HUES48 (cell line): ENCODE data around the gene SERPINB5.

Experiments used
- H3K27ac ChIP-seq: one replicate; pipeline ENCODE4 v1.7.0; 2013; ENCODE audit warnings: low read depth, low read length, inconsistent platforms
- H3K27me3 ChIP-seq: 2 replicates; pipeline ENCODE4 v1.6.1; 2013; ENCODE audit warnings: mild to moderate bottlenecking, low read length; ENCODE audit not compliant: control insufficient read depth, insufficient read depth
- H3K36me3 ChIP-seq: 2 replicates; pipeline ENCODE4 v1.6.1; 2013; ENCODE audit warnings: low read length; ENCODE audit not compliant: control insufficient read depth, insufficient read depth
- H3K4me1 ChIP-seq: 2 replicates; pipeline ENCODE4 v1.6.1; 2013; ENCODE audit warnings: mild to moderate bottlenecking, low read length; ENCODE audit not compliant: control insufficient read depth, insufficient read depth
- H3K4me3 ChIP-seq: 2 replicates; pipeline ENCODE4 v1.5.1; 2013; ENCODE audit warnings: mild to moderate bottlenecking, low read depth, low read length
- H3K9ac ChIP-seq: 2 replicates; pipeline ENCODE4 v1.6.1; 2013; ENCODE audit warnings: mild to moderate bottlenecking, low read depth, low read length, moderate library complexity
- H3K9me3 ChIP-seq: 2 replicates; pipeline ENCODE4 v1.6.1; 2013; ENCODE audit warnings: low read length; ENCODE audit not compliant: control insufficient read depth, insufficient read depth

SERPINB5 gene

GRCh38 chr18:63476668-63477067, at the start of gene SERPINB5:
Gene SERPINB5 (plus strand): TSS chr18:63476958. CDS start chr18:63484429, 7,471 bp downstream.
- Histone ChIP-seq H3K4me3 (no peak within 1 kb of the TSS), H3K27ac (no peak within 1 kb of the TSS), H3K27me3 (no peaks in the 10 kb centered on the region), H3K36me3 (no peaks in the 10 kb centered on the region), H3K9ac (no peak within 1 kb of the TSS), H3K4me1 (no peaks in the 10 kb centered on the region; the same call in 1 of the 2 replicates), H3K9me3 (no peaks in the 10 kb centered on the region)

- no peaks in the 10 kb centered on the region for H3K9me3 ChIP-seq
- no peak overlapping the region for H3K27ac ChIP-seq
- no peaks in the 10 kb centered on the region for H3K27me3 ChIP-seq
- peaks cover 8% of the 10 kb centered on the region for H3K4me1 ChIP-seq
- no peak overlapping the region for H3K4me3 ChIP-seq
- H3K9ac ChIP-seq: no peak overlapping the region
- H3K36me3 ChIP-seq: no peaks in the 10 kb centered on the region
Measured at GRCh38 chr18:63427558-63427957, 49.2 kb upstream of the SERPINB5 start.

GRCh38 chr18:63430526-63430925, 46.2 kb upstream of the SERPINB5 start:
- Histone ChIP-seq H3K9ac (no peak overlapping the region), H3K4me1 (peaks cover 8% of the 10 kb centered on the region), H3K4me3 (no peak overlapping the region), H3K9me3 (no peaks in the 10 kb centered on the region), H3K27me3 (no peaks in the 10 kb centered on the region; the same call in 1 of the 2 replicates), H3K36me3 (no peaks in the 10 kb centered on the region), H3K27ac (no peak overlapping the region)

- Histone ChIP-seq H3K9ac (no peak overlapping the region), H3K36me3 (no peaks in the 10 kb centered on the region), H3K4me3 (no peak overlapping the region), H3K4me1 (peaks cover 8% of the 10 kb centered on the region), H3K9me3 (no peaks in the 10 kb centered on the region), H3K27me3 (no peaks in the 10 kb centered on the region; the same call in 1 of the 2 replicates), H3K27ac (no peak overlapping the region)
Measured at GRCh38 chr18:63431180-63431579, 45.6 kb upstream of the SERPINB5 start.

- Histone ChIP-seq H3K9me3 (no peaks in the 10 kb centered on the region), H3K36me3 (no peaks in the 10 kb centered on the region), H3K4me1 (no peaks in the 10 kb centered on the region), H3K9ac (no peak overlapping the region), H3K27me3 (no peaks in the 10 kb centered on the region; the same call in 1 of the 2 replicates), H3K27ac (no peak overlapping the region), H3K4me3 (no peak overlapping the region)
Measured at GRCh38 chr18:63433334-63433866, 43.4 kb upstream of the SERPINB5 start.

- Histone ChIP-seq H3K4me3 (no peak overlapping the region), H3K9ac (no peak overlapping the region), H3K27me3 (no peaks in the 10 kb centered on the region; the same call in 1 of the 2 replicates)
Measured at GRCh38 chr18:63438181-63438580, 38.6 kb upstream of the SERPINB5 start.

GRCh38 chr18:63439334-63439733, 37.4 kb upstream of the SERPINB5 start:
- Histone ChIP-seq H3K9me3 (no peaks in the 10 kb centered on the region), H3K27ac (no peak overlapping the region), H3K9ac (no peak overlapping the region), H3K4me3 (no peak overlapping the region), H3K36me3 (no peaks in the 10 kb centered on the region), H3K4me1 (no peaks in the 10 kb centered on the region), H3K27me3 (no peaks in the 10 kb centered on the region; the same call in 1 of the 2 replicates)

More at GRCh38 chr18:63438181-63438580, 38.6 kb upstream of the SERPINB5 start:
- H3K27ac ChIP-seq: no peak overlapping the region
- H3K36me3 ChIP-seq: no peaks in the 10 kb centered on the region
- H3K4me1 ChIP-seq: no peaks in the 10 kb centered on the region
- H3K9me3 ChIP-seq: no peaks in the 10 kb centered on the region

- H3K9me3 ChIP-seq: no peaks in the 10 kb centered on the region
- H3K4me3 ChIP-seq: no peak overlapping the region
- H3K27me3 ChIP-seq: no peaks in the 10 kb centered on the region; the same call in 1 of the 2 replicates
- no peak overlapping the region for H3K9ac ChIP-seq
- H3K27ac ChIP-seq: no peak overlapping the region
- H3K4me1 ChIP-seq: no peaks in the 10 kb centered on the region
- no peaks in the 10 kb centered on the region for H3K36me3 ChIP-seq
Measured at GRCh38 chr18:63440219-63440618, 36.5 kb upstream of the SERPINB5 start.

- H3K36me3 ChIP-seq: no peaks in the 10 kb centered on the region
- H3K4me3 ChIP-seq: no peak overlapping the region
- no peak overlapping the region for H3K27ac ChIP-seq
- no peak overlapping the region for H3K9ac ChIP-seq
- no peaks in the 10 kb centered on the region for H3K9me3 ChIP-seq
- no peaks in the 10 kb centered on the region for H3K4me1 ChIP-seq
- no peaks in the 10 kb centered on the region for H3K27me3 ChIP-seq
Measured at GRCh38 chr18:63440881-63441280, 35.9 kb upstream of the SERPINB5 start.

GRCh38 chr18:63443829-63444228, 32.9 kb upstream of the SERPINB5 start:
- Histone ChIP-seq H3K4me1 (no peaks in the 10 kb centered on the region), H3K9ac (no peak overlapping the region), H3K9me3 (no peaks in the 10 kb centered on the region), H3K27ac (no peak overlapping the region), H3K36me3 (no peaks in the 10 kb centered on the region), H3K4me3 (no peak overlapping the region), H3K27me3 (no peaks in the 10 kb centered on the region)

GRCh38 chr18:63444580-63444979, 32.2 kb upstream of the SERPINB5 start:
- Histone ChIP-seq H3K9ac (no peak overlapping the region), H3K9me3 (no peaks in the 10 kb centered on the region), H3K4me3 (no peak overlapping the region), H3K27ac (no peak overlapping the region), H3K27me3 (no peaks in the 10 kb centered on the region), H3K36me3 (no peaks in the 10 kb centered on the region), H3K4me1 (no peaks in the 10 kb centered on the region)
